ENCODE results near the gene PCDHGB3. TPM values are rescaled to one million over a fixed set of nuclear protein-coding genes. Genes with fewer than 3 reads are reported as not detected.

The PCDHGB3 gene
- total RNA-seq = 0.58 and 0.71 TPM in 2 replicates

GRCh38 chr5:141369994-141370848 lies at the start of gene PCDHGB3:
Gene PCDHGB3, plus strand, starts transcription at chr5:141370242. Its CDS starts 153 bp downstream, at chr5:141370395.

GRCh38 chr5:141330299-141331080 lies 39.6 kb upstream of the PCDHGB3 start, which contains the start of gene PCDHGA1:
Gene PCDHGA1, plus strand, starts transcription at chr5:141330514.

GRCh38 chr5:141338538-141339306 lies 31.3 kb upstream of the PCDHGB3 start, which contains the start of gene PCDHGA2:
Gene PCDHGA2, plus strand, starts transcription at chr5:141338760.

GRCh38 chr5:141343242-141343952 lies 26.6 kb upstream of the PCDHGB3 start, which contains the start of gene PCDHGA3:
Gene PCDHGA3, plus strand, starts transcription at chr5:141343829. Its CDS starts 205 bp downstream, at chr5:141344034.

GRCh38 chr5:141349917-141350619 lies 20.0 kb upstream of the PCDHGB3 start, which contains the start of gene PCDHGB1:
Gene PCDHGB1, plus strand, starts transcription at chr5:141350099. Its CDS starts 162 bp downstream, at chr5:141350261.

GRCh38 chr5:141354900-141355469 lies 15.1 kb upstream of the PCDHGB3 start, which contains the start of gene PCDHGA4:
Gene PCDHGA4, plus strand, starts transcription at chr5:141355021. Its CDS starts 87 bp downstream, at chr5:141355108.

GRCh38 chr5:141359790-141360426 lies 10.1 kb upstream of the PCDHGB3 start, which contains the start of gene PCDHGB2:
Gene PCDHGB2, plus strand, starts transcription at chr5:141359994. Its CDS starts 142 bp downstream, at chr5:141360136.

GRCh38 chr5:141363952-141364660 lies 5.9 kb upstream of the PCDHGB3 start, which contains the start of gene PCDHGA5:
Gene PCDHGA5, plus strand, starts transcription at chr5:141364162. Its CDS starts 169 bp downstream, at chr5:141364331.

GRCh38 chr5:141373673-141374317 lies 3.8 kb downstream of the PCDHGB3 start, which contains the start of gene PCDHGA6:
Gene PCDHGA6, plus strand, starts transcription at chr5:141373891. Its CDS starts 193 bp downstream, at chr5:141374084.

GRCh38 chr5:141382469-141383294 lies 12.6 kb downstream of the PCDHGB3 start, which contains the start of gene PCDHGA7:
Gene PCDHGA7, plus strand, starts transcription at chr5:141382742. Its CDS starts 158 bp downstream, at chr5:141382900.

GRCh38 chr5:141387557-141388311 lies 17.7 kb downstream of the PCDHGB3 start, which contains the start of gene PCDHGB4:
Gene PCDHGB4, plus strand, starts transcription at chr5:141387698. Its CDS starts 187 bp downstream, at chr5:141387885.

GRCh38 chr5:141392429-141393198 lies 22.6 kb downstream of the PCDHGB3 start, which contains the start of gene PCDHGA8:
Gene PCDHGA8, plus strand, starts transcription at chr5:141392633. Its CDS starts 181 bp downstream, at chr5:141392814.

GRCh38 chr5:141397756-141398551 lies 27.9 kb downstream of the PCDHGB3 start, which contains the start of gene PCDHGB5:
Gene PCDHGB5, plus strand, starts transcription at chr5:141397947. Its CDS starts 181 bp downstream, at chr5:141398128.

GRCh38 chr5:141402553-141403243 lies 32.7 kb downstream of the PCDHGB3 start, which contains the start of gene PCDHGA9:
Gene PCDHGA9, plus strand, starts transcription at chr5:141402778. Its CDS starts 175 bp downstream, at chr5:141402953.

